ENCODE measurements around the gene CPNE7.

The CPNE7 gene

GRCh38 chr16:89605186-89605970 is 29.8 kb downstream of the CPNE7 start:
- no peaks in the 10 kb centered on the region for H3K4me1 ChIP-seq (ENCODE audit: control insufficient read depth, insufficient read depth, low read length)
- H3K27me3 ChIP-seq (ENCODE audit: control insufficient read depth, insufficient read depth, low read length) = no peaks in the 10 kb centered on the region
- no peak overlapping the region for H3K9ac ChIP-seq (ENCODE audit: low read depth, low read length)
- no peaks in the 10 kb centered on the region for H3K36me3 ChIP-seq (ENCODE audit: control insufficient read depth, insufficient read depth, low read length)
- no peaks in the 10 kb centered on the region for H3K9me3 ChIP-seq (ENCODE audit: control insufficient read depth, insufficient read depth, low read length)
- no peak overlapping the region for H3K4me3 ChIP-seq (ENCODE audit: low read depth, low read length)

- Histone ChIP-seq H3K36me3 (ENCODE audit: control insufficient read depth, insufficient read depth, low read length) (no peaks in the 10 kb centered on the region), H3K4me3 (ENCODE audit: low read depth, low read length) (no peak overlapping the region), H3K27me3 (ENCODE audit: control insufficient read depth, insufficient read depth, low read length) (no peaks in the 10 kb centered on the region), H3K9me3 (ENCODE audit: control insufficient read depth, insufficient read depth, low read length) (no peaks in the 10 kb centered on the region), H3K9ac (ENCODE audit: low read depth, low read length) (no peak overlapping the region), H3K4me1 (ENCODE audit: control insufficient read depth, insufficient read depth, low read length) (no peaks in the 10 kb centered on the region)
Measured at GRCh38 chr16:89606006-89606405, 30.4 kb downstream of the CPNE7 start.

- no peak overlapping the region for H3K9ac ChIP-seq (ENCODE audit: low read depth, low read length)
- H3K4me1 ChIP-seq (ENCODE audit: control insufficient read depth, insufficient read depth, low read length) = no peaks in the 10 kb centered on the region
- H3K27me3 ChIP-seq (ENCODE audit: control insufficient read depth, insufficient read depth, low read length) = no peaks in the 10 kb centered on the region
- no peak overlapping the region for H3K4me3 ChIP-seq (ENCODE audit: low read depth, low read length)
- H3K9me3 ChIP-seq (ENCODE audit: control insufficient read depth, insufficient read depth, low read length) = no peaks in the 10 kb centered on the region
- H3K36me3 ChIP-seq (ENCODE audit: control insufficient read depth, insufficient read depth, low read length) = no peaks in the 10 kb centered on the region
Measured at GRCh38 chr16:89607453-89607852, 31.9 kb downstream of the CPNE7 start.

- H3K4me1 ChIP-seq (ENCODE audit: control insufficient read depth, insufficient read depth, low read length) = no peaks in the 10 kb centered on the region
- no peak overlapping the region for H3K9ac ChIP-seq (ENCODE audit: low read depth, low read length)
- no peak overlapping the region for H3K4me3 ChIP-seq (ENCODE audit: low read depth, low read length)
Measured at GRCh38 chr16:89607937-89608740, 32.6 kb downstream of the CPNE7 start.

GRCh38 chr16:89610108-89610453 is 34.5 kb downstream of the CPNE7 start:
- Histone ChIP-seq H3K36me3 (ENCODE audit: control insufficient read depth, insufficient read depth, low read length) (no peaks in the 10 kb centered on the region), H3K4me1 (ENCODE audit: control insufficient read depth, insufficient read depth, low read length) (no peaks in the 10 kb centered on the region), H3K9me3 (ENCODE audit: control insufficient read depth, insufficient read depth, low read length) (no peaks in the 10 kb centered on the region), H3K9ac (ENCODE audit: low read depth, low read length) (no peak overlapping the region), H3K27me3 (ENCODE audit: control insufficient read depth, insufficient read depth, low read length) (no peaks in the 10 kb centered on the region), H3K4me3 (ENCODE audit: low read depth, low read length) (no peak overlapping the region)

More at GRCh38 chr16:89607937-89608740, 32.6 kb downstream of the CPNE7 start:
- Histone ChIP-seq H3K36me3 (ENCODE audit: control insufficient read depth, insufficient read depth, low read length) (no peaks in the 10 kb centered on the region), H3K9me3 (ENCODE audit: control insufficient read depth, insufficient read depth, low read length) (no peaks in the 10 kb centered on the region), H3K27me3 (ENCODE audit: control insufficient read depth, insufficient read depth, low read length) (no peaks in the 10 kb centered on the region)

- H3K27me3 ChIP-seq (ENCODE audit: control insufficient read depth, insufficient read depth, low read length) = no peaks in the 10 kb centered on the region
- H3K9ac ChIP-seq (ENCODE audit: low read depth, low read length) = no peak overlapping the region
- no peaks in the 10 kb centered on the region for H3K36me3 ChIP-seq (ENCODE audit: control insufficient read depth, insufficient read depth, low read length)
- H3K9me3 ChIP-seq (ENCODE audit: control insufficient read depth, insufficient read depth, low read length) = no peaks in the 10 kb centered on the region
- no peaks in the 10 kb centered on the region for H3K4me1 ChIP-seq (ENCODE audit: control insufficient read depth, insufficient read depth, low read length)
- H3K4me3 ChIP-seq (ENCODE audit: low read depth, low read length) = no peak overlapping the region
Measured at GRCh38 chr16:89612415-89613166, 37.0 kb downstream of the CPNE7 start.

GRCh38 chr16:89613231-89613953 is 37.8 kb downstream of the CPNE7 start, which contains the start of gene DPEP1:
DPEP1 (plus strand) TSS chr16:89613642; CDS start chr16:89630411, 16,769 bp downstream.
- H3K4me3 ChIP-seq (ENCODE audit: low read depth, low read length) = no peak within 1 kb of the TSS
- no peak within 1 kb of the TSS for H3K9ac ChIP-seq (ENCODE audit: low read depth, low read length)
- H3K36me3 ChIP-seq (ENCODE audit: control insufficient read depth, insufficient read depth, low read length) = no peaks in the 10 kb centered on the region
- H3K4me1 ChIP-seq (ENCODE audit: control insufficient read depth, insufficient read depth, low read length) = no peaks in the 10 kb centered on the region
- H3K9me3 ChIP-seq (ENCODE audit: control insufficient read depth, insufficient read depth, low read length) = no peaks in the 10 kb centered on the region
- no peaks in the 10 kb centered on the region for H3K27me3 ChIP-seq (ENCODE audit: control insufficient read depth, insufficient read depth, low read length)

GRCh38 chr16:89613954-89614459 is 38.4 kb downstream of the CPNE7 start:
- Histone ChIP-seq H3K27me3 (ENCODE audit: control insufficient read depth, insufficient read depth, low read length) (no peaks in the 10 kb centered on the region), H3K9ac (ENCODE audit: low read depth, low read length) (no peak overlapping the region), H3K4me1 (ENCODE audit: control insufficient read depth, insufficient read depth, low read length) (no peaks in the 10 kb centered on the region), H3K36me3 (ENCODE audit: control insufficient read depth, insufficient read depth, low read length) (no peaks in the 10 kb centered on the region), H3K9me3 (ENCODE audit: control insufficient read depth, insufficient read depth, low read length) (no peaks in the 10 kb centered on the region), H3K4me3 (ENCODE audit: low read depth, low read length) (no peak overlapping the region)

GRCh38 chr16:89615176-89615575 is 39.6 kb downstream of the CPNE7 start:
- Histone ChIP-seq H3K4me1 (ENCODE audit: control insufficient read depth, insufficient read depth, low read length) (no peaks in the 10 kb centered on the region), H3K9me3 (ENCODE audit: control insufficient read depth, insufficient read depth, low read length) (no peaks in the 10 kb centered on the region), H3K27me3 (ENCODE audit: control insufficient read depth, insufficient read depth, low read length) (no peaks in the 10 kb centered on the region), H3K9ac (ENCODE audit: low read depth, low read length) (no peak overlapping the region), H3K4me3 (ENCODE audit: low read depth, low read length) (no peak overlapping the region), H3K36me3 (ENCODE audit: control insufficient read depth, insufficient read depth, low read length) (no peaks in the 10 kb centered on the region)

GRCh38 chr16:89615596-89616090 is 40.1 kb downstream of the CPNE7 start:
- Histone ChIP-seq H3K9ac (ENCODE audit: low read depth, low read length) (no peak overlapping the region), H3K27me3 (ENCODE audit: control insufficient read depth, insufficient read depth, low read length) (no peaks in the 10 kb centered on the region), H3K36me3 (ENCODE audit: control insufficient read depth, insufficient read depth, low read length) (no peaks in the 10 kb centered on the region), H3K4me3 (ENCODE audit: low read depth, low read length) (no peak overlapping the region), H3K9me3 (ENCODE audit: control insufficient read depth, insufficient read depth, low read length) (no peaks in the 10 kb centered on the region), H3K4me1 (ENCODE audit: control insufficient read depth, insufficient read depth, low read length) (no peaks in the 10 kb centered on the region)

- no peaks in the 10 kb centered on the region for H3K27me3 ChIP-seq (ENCODE audit: control insufficient read depth, insufficient read depth, low read length)
- H3K4me1 ChIP-seq (ENCODE audit: control insufficient read depth, insufficient read depth, low read length) = no peaks in the 10 kb centered on the region
- no peaks in the 10 kb centered on the region for H3K9me3 ChIP-seq (ENCODE audit: control insufficient read depth, insufficient read depth, low read length)
- no peak overlapping the region for H3K4me3 ChIP-seq (ENCODE audit: low read depth, low read length)
- H3K9ac ChIP-seq (ENCODE audit: low read depth, low read length) = no peak overlapping the region
- no peaks in the 10 kb centered on the region for H3K36me3 ChIP-seq (ENCODE audit: control insufficient read depth, insufficient read depth, low read length)
Measured at GRCh38 chr16:89616623-89617022, 41.1 kb downstream of the CPNE7 start.
